GM10248 (cell line): ENCODE data around the gene BCL2L14.

Experiments used
- CTCF ChIA-PET: fragments of 300-600 bp; sonication (Branson Sonifier 250); formaldehyde crosslinking; extraction: SDS; loops from one replicate; lab custom pipeline; 2021; ENCODE audit warnings: antibody characterized with exemption; lab: Yijun Ruan, JAX
- POLR2A ChIA-PET: fragments of 350-650 bp; sonication (Branson Sonifier 250); formaldehyde crosslinking; extraction: SDS; loops from one replicate; lab custom pipeline; 2020; ENCODE audit warnings: antibody characterized with exemption; lab: Yijun Ruan, JAX
- DNase-seq: peaks from one replicate; pipeline ENCODE4 v3.0.0; 2012; ENCODE audit errors: extremely low spot score
- CTCF ChIP-seq: IDR thresholded peaks from 2 replicates; pipeline ENCODE4 v1.5.1; 2012; ENCODE audit warnings: mild to moderate bottlenecking, low read depth; ENCODE audit errors: extremely low read depth, missing control alignments, control extremely low read depth

BCL2L14 gene

GRCh38 chr12:12069821-12070548 lies 754 bp upstream of the BCL2L14 start:
- DNase-seq, result no peak
- POLR2A ChIA-PET, result no interaction called here
- CTCF ChIA-PET, result no interaction called here
- TF ChIP-seq CTCF, result no peak

- ChIA-PET CTCF (interaction anchor here (0.6 to 2.6 kb wide), 10 partner anchors 10 to 492 kb away, joined by 3 to 18 read pairs (median 4); no protein-coding TSS in a partner anchor), POLR2A (no interaction called here)
- DNase-seq, result peak; percentile 59
- TF ChIP-seq CTCF, result peak; percentile 8
Measured at GRCh38 chr12:12072064-12072760, 1.5 kb downstream of the BCL2L14 start.

- no peak for DNase-seq
- no peak for TF ChIP-seq CTCF
- ChIA-PET POLR2A (no interaction called here), CTCF (interaction anchor here (0.7 to 7.1 kb wide), 2 partner anchors 248 kb away, joined by 3 to 78 read pairs; no protein-coding TSS in a partner anchor)
Measured at GRCh38 chr12:12079291-12079690, 8.6 kb downstream of the BCL2L14 start.

GRCh38 chr12:12081836-12082497 lies 11.2 kb downstream of the BCL2L14 start:
- CTCF ChIA-PET, result interaction anchor here (0.9 to 7.1 kb wide), 11 partner anchors 10 to 503 kb away, joined by 3 to 78 read pairs (median 6); no protein-coding TSS in a partner anchor
- POLR2A ChIA-PET, result no interaction called here
- peak; percentile 52 for TF ChIP-seq CTCF
- DNase-seq, result peak; percentile 73

GRCh38 chr12:12083688-12084087 lies 12.9 kb downstream of the BCL2L14 start:
- CTCF ChIA-PET, result interaction anchor here (1.0 to 7.1 kb wide), 6 partner anchors 11 to 251 kb away, joined by 3 to 78 read pairs (median 10); no protein-coding TSS in a partner anchor
- TF ChIP-seq CTCF, result no peak
- DNase-seq, result no peak
- POLR2A ChIA-PET, result interaction anchor here (0.6 kb wide), 1 partner anchor 639 kb away, joined by 9 read pairs; no protein-coding TSS in a partner anchor

- ChIA-PET POLR2A (no interaction called here), CTCF (interaction anchor here (1.1 to 7.1 kb wide), 5 partner anchors 9 to 241 kb away, joined by 3 to 78 read pairs (median 5); no protein-coding TSS in a partner anchor)
- TF ChIP-seq CTCF, result no peak
- no peak for DNase-seq
Measured at GRCh38 chr12:12086362-12086761, 15.6 kb downstream of the BCL2L14 start.
